ENCODE measurements around the gene CLDN12. TPM values are rescaled to one million over a fixed set of nuclear protein-coding genes. Genes with fewer than 3 reads are reported as not detected.

The CLDN12 gene
- 10 to 100 TPM in 11 of 12 donors, not detected in 1; 18.6 to 32.5 (median 23.7) TPM for polyA plus RNA-seq (ENCODE audit: insufficient read length in 12 of 12)
- long read RNA-seq, donor 1, transcript CLDN12-201 (3 exons, 3,565 nt) = major isoform, 9 of 25 reads
- long read RNA-seq, donor 1, partial matches to known transcripts = 12 of 25 reads
- long read RNA-seq, donor 1, other reads (novel, unspliced or antisense) = 0 of 25 reads
- long read RNA-seq, donor 2, partial matches to known transcripts = 0 of 6 reads
- long read RNA-seq, donor 2, other reads (novel, unspliced or antisense) = 0 of 6 reads
- long read RNA-seq, donor 3, partial matches to known transcripts = 0 of 5 reads
- long read RNA-seq, donor 3, other reads (novel, unspliced or antisense) = 0 of 5 reads
- long read RNA-seq, donor 4, partial matches to known transcripts = 0 of 3 reads
- long read RNA-seq, donor 4, other reads (novel, unspliced or antisense) = 0 of 3 reads
- long read RNA-seq, donor 5, partial matches to known transcripts = 6 of 12 reads
- long read RNA-seq, donor 5, other reads (novel, unspliced or antisense) = 0 of 12 reads
- long read RNA-seq, donor 6, partial matches to known transcripts = 5 of 10 reads
- long read RNA-seq, donor 6, other reads (novel, unspliced or antisense) = 0 of 10 reads
- long read RNA-seq, donor 7, partial matches to known transcripts = 0 of 2 reads
- long read RNA-seq, donor 7, other reads (novel, unspliced or antisense) = 0 of 2 reads
- long read RNA-seq, donor 8, partial matches to known transcripts = 0 of 5 reads
- long read RNA-seq, donor 8, other reads (novel, unspliced or antisense) = 0 of 5 reads
- long read RNA-seq, donor 9, partial matches to known transcripts = 0 of 4 reads
- long read RNA-seq, donor 9, other reads (novel, unspliced or antisense) = 0 of 4 reads
- long read RNA-seq, donor 10, partial matches to known transcripts = 0 of 5 reads
- long read RNA-seq, donor 10, other reads (novel, unspliced or antisense) = 0 of 5 reads
- long read RNA-seq, donor 11, partial matches to known transcripts = 0 of 4 reads
- long read RNA-seq, donor 11, other reads (novel, unspliced or antisense) = 0 of 4 reads

DNA sequence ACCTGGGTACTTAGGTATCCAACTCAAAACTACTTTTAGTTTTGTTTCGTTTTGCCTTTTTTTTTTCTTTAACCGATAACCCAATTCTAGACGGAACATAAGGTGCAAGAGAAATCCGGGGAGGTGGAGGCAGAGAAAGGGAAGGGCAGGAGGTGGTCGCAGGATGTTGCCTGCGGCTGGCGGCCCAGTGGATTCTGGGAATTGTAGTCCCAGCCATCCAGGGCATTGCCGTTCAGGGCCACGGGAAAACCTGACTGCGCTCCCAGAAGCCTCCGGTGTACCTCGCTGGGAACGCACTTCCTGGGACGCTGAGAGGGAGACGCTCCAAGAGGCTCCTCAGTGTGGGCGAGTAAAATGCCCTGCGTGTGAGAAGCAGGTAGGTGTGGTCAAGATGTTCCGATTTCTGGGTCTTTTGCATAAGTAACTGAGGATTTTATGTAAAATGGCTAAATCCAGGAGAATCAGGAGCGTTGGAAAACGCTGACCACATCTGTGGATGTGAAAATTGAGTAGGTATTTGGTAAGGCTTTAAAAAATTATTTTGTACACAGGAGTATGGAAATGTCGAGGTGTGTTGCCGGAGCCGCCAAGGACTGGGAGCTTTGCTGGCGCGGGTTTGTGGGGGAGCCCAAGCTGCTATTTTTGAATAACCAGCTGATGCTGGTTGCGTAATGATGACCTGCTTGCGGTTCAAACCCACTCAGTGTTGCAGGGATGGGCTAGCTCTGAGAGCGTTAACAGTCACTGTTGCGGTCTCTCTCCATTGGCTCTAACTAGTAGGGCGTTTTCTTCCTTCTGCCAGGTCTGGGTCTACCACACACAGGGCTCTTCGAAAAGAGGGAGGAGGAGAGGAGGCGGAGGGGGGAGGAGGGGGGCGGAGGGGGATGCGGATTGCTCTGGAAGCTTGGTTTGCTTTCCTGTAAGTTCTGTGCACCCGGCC lies at the start of gene CLDN12:
Gene CLDN12, plus strand, starts transcription at position 288 of the 940 bp plus-strand sequence. CDS start 9,216 bp downstream, outside the sequence.
- DNase-seq = peak; percentile 88

GRCh38 chr7:90383422-90383821 lies 19.8 kb upstream of the CLDN12 start:
- DNase-seq = no peak

DNA sequence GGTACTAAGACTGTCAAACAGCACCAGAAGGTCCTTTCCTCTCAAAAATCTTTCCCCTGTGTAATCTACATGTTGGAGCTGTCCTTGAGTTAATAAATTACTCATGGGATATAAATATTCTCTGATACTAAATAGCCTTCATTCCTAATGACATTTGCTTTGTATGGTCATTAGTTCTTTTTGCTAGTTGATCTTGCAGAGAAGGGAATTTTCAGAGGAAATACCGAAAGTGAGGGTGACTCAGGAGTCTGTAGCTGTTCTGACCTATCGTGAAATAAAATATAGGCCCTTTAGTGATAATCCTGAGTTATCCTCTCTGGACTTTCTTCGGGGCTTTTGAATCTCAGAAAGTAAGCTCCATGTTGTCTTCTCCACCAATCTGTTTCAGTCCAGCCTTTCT lies 19.4 kb upstream of the CLDN12 start:
- DNase-seq = no peak

GRCh38 chr7:90384433-90384832 lies 18.8 kb upstream of the CLDN12 start:
- no peak for DNase-seq

DNA sequence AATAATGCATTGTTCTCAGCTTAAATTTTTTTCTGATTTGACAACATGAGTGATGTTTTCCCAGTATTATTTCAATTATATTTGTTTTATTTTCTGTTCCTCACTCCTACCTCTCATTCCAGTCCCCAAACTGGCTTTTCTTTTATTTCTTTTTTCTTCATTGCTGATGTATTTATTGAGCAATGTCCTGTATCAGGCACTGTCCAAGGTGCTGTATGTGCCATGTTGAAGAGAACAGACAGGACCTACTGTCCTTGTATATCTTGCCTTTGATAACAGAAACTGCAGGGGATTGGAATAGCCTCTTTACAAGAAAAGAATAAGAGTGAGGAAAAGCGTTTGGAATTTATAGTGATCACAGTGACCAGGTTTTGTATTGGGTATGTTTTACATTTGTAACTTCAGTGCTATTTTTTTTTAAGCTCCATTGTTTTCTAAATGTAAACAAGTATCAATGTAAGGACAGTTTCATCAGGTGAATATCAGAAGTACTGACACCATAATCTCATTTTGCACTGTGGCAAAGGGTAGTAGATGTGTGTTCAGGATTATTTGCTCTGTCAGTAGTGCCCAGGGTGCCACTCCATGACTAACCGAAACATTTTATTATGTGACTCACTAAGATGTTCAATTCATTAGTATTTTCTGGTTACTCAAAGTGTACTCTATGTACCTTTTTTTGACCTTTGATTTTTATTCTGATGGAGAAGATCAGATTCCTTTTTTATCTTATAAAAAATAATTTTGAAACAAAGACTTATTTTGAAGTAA lies 15.6 kb upstream of the CLDN12 start:
- DNase-seq = no peak

DNA sequence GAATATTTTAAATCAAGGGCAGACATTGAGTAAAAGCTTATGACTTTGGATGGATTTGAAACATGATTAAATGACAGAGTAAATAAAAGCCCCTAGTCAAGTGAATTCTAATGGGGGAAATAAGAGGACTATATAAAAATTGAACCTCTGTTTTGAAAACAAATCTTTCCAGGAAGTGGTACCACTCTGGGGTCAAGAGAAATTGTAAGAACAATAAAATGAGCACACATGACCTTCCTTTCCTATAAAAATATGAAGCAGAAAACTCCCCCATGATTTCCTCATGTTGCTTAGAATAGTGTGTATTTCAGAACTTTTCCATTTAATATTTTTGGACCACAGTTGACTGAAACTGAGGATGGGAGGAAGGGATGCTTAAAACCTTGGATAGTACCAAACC lies 12.3 kb upstream of the CLDN12 start:
- DNase-seq = no peak

DNA sequence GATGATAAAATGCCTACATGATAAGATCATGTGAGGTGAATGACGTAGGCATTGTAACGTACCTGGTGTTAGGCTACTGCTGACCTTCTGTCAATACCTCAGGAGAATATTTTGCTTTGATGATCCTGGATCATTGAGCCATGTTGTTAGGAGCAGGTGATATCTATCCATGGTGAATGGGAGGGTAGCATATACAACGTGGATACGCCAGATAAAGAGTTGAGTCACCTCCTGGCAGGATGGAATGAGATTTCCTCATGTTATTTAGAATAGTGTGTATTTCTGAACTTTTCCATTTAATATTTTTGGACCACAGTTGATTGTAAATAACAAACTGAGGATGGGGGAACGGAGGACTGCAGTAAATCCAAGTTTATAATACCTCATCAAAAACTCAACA lies 11.8 kb upstream of the CLDN12 start:
- DNase-seq = no peak

DNA sequence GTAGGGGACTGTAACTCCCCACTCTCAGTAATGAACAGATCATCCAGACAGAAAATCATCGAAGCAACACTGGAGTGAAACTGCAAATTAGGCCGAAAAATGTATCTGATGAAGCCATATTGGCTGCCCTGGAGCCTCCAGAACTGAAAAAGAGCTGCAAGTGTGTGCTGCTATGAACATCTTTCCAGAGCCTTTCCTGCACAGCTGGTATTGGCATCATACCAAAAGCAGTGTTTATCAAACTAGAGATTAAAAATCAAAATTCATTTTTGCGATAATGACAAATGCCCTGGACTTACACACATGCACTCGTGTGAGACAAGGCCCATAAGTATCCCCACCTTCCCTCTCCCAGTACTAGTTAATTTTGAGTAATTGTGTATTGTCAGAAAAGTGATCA lies 6.8 kb upstream of the CLDN12 start:
- no peak for DNase-seq

DNA sequence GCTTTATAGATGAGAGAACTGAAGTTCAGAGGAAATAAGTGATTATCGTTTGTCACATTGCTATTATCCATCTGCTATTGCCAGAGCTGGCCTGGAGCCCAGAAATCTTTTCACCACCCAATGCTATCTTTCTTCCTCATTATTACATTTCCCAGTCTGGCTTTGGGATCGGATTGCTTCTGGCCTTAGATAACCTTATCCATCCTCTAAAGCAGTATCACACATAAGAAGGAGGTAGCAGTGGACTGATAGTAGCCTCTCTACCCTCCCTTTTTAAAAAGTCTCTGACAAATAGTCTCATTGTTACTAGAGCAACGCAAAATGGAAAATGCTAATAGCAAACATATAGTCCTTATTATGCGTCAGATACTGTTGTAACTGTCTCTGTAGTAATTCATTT lies 1.3 kb upstream of the CLDN12 start:
- no peak for DNase-seq

DNA sequence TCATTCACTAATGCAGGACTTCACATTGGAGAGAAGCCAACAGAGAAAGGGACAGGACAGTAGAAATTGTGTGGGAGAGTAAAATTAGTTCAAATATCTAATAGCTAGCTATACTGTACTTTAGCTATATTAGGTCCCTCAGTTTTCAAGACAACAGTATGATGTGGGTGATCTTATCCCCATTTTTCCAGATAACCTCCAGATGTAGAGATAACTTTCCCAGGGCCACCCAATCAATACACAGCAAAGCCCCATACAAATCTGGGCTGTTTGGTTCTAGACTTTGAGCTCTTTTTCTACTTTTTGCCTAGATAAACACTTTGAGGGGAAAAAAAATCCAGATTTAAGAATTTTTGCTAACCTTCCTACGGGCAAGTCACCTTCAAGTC lies 482 bp upstream of the CLDN12 start:
- DNase-seq = no peak

GRCh38 chr7:90404777-90405176 lies 1.5 kb downstream of the CLDN12 start:
- no peak for DNase-seq

- DNase-seq = no peak
Measured at GRCh38 chr7:90407484-90407821, 4.2 kb downstream of the CLDN12 start.

GRCh38 chr7:90408142-90408541 lies 4.9 kb downstream of the CLDN12 start:
- no peak for DNase-seq

- DNase-seq = no peak
Measured at GRCh38 chr7:90409667-90410066, 6.4 kb downstream of the CLDN12 start.

GRCh38 chr7:90411510-90411909 lies 8.2 kb downstream of the CLDN12 start:
- DNase-seq = no peak

DNA sequence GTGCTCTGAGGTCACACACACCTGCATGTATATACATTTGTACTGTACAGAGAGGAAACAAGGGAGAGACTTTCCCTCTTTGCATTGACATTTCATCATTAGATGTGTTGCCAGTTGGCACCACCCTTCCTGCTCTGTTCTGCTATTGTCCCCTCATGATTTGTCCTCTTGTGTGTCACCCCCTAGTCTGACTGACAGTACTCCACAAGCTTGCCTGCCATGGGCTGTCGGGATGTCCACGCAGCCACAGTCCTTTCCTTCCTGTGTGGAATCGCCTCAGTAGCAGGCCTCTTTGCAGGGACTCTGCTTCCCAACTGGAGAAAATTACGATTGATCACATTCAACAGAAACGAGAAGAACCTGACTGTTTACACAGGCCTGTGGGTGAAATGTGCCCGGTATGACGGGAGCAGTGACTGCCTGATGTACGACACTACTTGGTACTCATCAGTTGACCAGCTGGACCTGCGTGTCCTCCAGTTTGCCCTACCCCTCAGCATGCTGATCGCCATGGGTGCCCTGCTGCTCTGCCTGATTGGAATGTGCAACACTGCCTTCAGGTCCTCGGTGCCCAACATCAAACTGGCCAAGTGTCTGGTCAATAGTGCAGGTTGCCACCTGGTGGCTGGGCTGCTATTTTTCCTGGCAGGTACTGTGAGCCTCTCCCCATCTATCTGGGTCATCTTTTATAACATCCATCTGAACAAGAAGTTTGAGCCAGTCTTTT lies 9.4 kb downstream of the CLDN12 start:
- no peak for DNase-seq

- DNase-seq = no peak
Measured at GRCh38 chr7:90413185-90413528, 9.9 kb downstream of the CLDN12 start.

DNA sequence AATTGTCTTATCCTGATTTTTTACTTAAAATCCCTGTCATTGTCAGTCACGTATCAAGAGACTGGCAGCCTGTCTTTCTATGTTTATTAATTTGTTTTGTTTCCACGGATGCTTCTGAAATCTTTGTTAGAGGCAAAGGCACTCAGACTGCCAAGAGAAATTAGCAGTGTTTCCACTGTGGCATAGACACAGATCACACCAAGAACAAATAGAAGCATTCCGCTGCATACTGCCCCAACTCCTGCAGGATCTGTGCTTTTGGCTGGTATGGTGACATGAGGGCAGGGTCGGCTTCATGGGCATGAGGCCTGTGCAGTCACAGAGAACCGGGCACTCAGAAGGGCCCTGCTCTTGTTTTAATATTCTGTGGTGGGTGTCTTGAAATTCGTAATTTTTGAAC lies 18.4 kb downstream of the CLDN12 start:
- no peak for DNase-seq

DNA sequence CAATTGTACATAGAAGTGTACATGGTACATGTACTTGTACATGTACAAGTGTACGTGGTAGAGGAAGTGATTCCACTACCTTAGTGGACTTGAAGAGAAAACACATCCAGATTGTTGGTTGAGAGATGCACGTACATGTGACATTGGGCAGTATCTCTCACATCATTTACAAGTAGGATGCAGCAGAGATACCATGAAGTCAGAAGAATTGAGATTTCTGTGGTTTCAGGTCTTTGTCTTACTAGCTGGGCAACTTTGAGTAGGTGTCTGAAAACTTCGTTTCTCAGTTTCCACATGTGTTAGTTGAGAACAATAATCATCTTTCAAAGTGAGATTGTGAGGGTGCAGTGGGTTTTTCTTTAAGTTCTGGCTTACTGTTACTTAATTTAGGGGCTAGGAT lies 21.5 kb downstream of the CLDN12 start:
- DNase-seq = no peak

- no peak for DNase-seq
Measured at GRCh38 chr7:90425376-90425775, 22.1 kb downstream of the CLDN12 start.

All from muscle of arm (tissue), 14 donors.